ENCODE measurements around the gene GAL3ST1. TPM values are rescaled to one million over a fixed set of nuclear protein-coding genes. Genes with fewer than 3 reads are reported as not detected.

Gene GAL3ST1
- total and polyA plus RNA-seq, 2 of the 8 experiments (the other 6 are each of a cell fraction or from before 2014, with no cell fraction given) = 11.0 to 32.5 TPM

DNA sequence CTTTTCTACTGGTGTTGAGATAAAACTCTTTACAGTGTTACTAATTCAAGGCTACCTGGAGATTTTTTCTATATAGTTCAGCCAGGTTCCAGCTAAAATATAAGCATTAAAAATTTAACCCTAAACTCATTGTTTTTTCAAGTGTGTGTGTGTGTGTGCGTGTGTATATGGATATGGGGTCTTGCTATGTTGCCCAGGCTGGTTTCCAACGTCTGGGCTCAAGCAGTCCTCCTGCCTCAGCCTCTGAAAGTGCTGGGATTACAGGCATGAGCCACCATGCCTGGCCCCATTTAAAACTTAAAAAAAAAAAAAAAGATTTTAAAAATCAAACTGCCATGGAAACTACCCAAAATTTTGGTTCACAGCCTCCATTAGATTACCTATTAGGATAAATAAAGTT is 21.7 kb upstream of the GAL3ST1 start (continued):
- no peak for TF ChIP-seq CHD7 (IDR thresholded peaks at IDR 0.05; ENCODE audit: insufficient replicate concordance, low read length)
- TF ChIP-seq SRF (IDR thresholded peaks at IDR 0.05; ENCODE audit: low read depth, low read length) = no peak
- TF ChIP-seq JUN (IDR thresholded peaks at IDR 0.05; ENCODE audit: low read depth, low read length) = no peak
- no peak for TF ChIP-seq SP2 (IDR thresholded peaks at IDR 0.05; ENCODE audit: low read length)
- TF ChIP-seq, protein P1, sequence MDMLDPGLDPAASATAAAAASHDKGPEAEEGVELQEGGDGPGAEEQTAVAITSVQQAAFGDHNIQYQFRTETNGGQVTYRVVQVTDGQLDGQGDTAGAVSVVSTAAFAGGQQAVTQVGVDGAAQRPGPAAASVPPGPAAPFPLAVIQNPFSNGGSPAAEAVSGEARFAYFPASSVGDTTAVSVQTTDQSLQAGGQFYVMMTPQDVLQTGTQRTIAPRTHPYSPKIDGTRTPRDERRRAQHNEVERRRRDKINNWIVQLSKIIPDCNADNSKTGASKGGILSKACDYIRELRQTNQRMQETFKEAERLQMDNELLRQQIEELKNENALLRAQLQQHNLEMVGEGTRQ (IDR thresholded peaks at IDR 0.05; ENCODE audit: low read length) = no peak
- no peak for TF ChIP-seq ATF3 (IDR thresholded peaks at IDR 0.05; ENCODE audit: insufficient read depth, low read depth, low read length)
- TF ChIP-seq TCF12 (IDR thresholded peaks at IDR 0.05; ENCODE audit: low read depth, low read length) = no peak
- TF ChIP-seq CHD1 (IDR thresholded peaks at IDR 0.05; ENCODE audit: low read depth, low read length) = no peak
- no peak for TF ChIP-seq PHF8 (conservative IDR thresholded peaks at IDR 0.05; ENCODE audit: low read depth, low read length)
- TF ChIP-seq GTF2F1 (IDR thresholded peaks at IDR 0.05; ENCODE audit: borderline replicate concordance, low read depth, low read length) = no peak

All from H1 (cell line).